HG02798 (cell line): Measurements from ENCODE around the gene RAB11FIP4.
A peak's percentile ranks its signal among the peaks of the same experiment; 100 is the strongest.

Experiments used
- ATAC-seq: cut with Tn5 transposase; IDR thresholded peaks from one replicate; pipeline ENCODE4 v1.9.1; 2021; ENCODE audit warnings: mild to moderate bottlenecking; ENCODE audit not compliant: unreplicated experiment, poor library complexity

The RAB11FIP4 gene

DNA sequence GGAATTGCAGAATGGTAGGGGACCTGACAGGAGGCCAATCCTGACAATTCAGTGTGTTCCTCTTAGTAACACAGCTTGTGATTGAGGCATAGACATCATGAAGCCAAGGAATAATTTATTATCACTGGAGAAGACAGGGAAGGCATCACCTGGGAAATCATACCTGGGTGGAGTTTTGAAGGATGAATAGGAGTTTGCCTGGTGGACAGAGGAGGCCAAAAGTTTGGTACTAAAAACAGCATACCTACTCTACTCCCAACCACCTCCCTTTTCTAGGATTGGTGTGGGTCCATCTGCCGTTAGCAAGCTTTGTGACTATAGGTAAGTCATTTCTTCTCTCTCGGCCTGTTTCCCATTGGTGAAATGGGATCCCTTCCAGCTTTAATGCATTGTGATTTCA is 88.0 kb downstream of the RAB11FIP4 start:
- no peak for ATAC-seq

DNA sequence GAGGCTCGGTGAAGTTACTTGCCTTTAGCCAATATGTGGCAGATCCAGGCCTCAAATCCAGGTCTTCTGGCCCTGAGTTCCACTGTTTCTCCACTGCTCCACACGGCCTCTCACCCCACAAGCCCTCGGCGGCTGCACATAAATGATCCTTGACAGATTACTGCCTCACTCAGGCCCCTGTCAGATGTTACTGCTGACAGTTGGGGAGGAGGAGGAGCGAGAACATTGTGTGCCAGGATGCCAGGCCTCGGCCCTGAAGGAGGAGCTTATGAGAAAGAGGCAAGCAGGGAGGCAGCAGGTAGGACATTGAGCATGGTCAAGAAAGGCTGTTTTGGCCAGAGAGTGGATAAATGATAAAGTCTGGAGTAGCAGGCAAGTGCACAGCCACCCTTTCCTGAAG is 88.6 kb downstream of the RAB11FIP4 start:
- no peak for ATAC-seq

DNA sequence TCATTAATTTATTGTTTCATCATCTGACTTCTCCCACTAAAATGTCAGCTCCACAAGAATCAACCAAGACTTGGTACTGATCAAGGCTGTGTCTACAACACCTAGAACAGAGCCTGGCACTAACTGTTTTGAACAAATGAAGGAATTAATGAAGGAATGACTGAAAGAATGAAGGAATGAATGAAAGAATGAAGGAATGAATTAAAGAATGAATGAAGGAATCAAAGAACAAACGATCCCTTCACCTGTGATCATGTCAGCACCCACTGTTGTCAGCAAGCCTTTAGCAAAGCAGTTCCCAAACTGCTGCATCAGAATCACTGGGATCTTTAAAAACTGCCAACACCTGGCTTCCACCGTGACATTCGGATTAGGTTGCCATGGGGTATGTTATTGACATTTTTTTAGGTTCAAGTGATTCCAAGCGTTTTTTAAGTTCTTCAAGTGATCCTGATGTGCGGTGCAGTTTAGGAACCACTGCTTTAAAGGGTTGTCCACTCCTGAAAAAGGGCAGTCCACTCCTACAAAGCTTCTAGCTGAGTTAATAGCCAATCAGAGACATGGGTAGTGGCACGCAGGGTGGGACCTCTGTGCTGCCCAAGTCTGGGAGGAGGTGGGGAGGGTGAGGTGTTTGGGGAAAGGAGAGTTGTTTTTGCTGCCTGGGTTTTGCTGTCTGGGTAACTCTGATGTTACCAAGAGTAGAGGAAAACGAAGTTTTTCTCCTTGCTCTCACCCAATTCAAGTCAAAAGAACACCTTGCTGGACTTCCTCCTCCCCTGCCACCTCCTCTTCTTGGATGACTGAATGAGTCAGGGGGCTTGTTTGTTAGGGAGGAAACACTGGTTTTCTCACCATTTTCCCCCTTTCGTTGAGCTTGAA is 89.7 kb downstream of the RAB11FIP4 start:
- no peak for ATAC-seq

DNA sequence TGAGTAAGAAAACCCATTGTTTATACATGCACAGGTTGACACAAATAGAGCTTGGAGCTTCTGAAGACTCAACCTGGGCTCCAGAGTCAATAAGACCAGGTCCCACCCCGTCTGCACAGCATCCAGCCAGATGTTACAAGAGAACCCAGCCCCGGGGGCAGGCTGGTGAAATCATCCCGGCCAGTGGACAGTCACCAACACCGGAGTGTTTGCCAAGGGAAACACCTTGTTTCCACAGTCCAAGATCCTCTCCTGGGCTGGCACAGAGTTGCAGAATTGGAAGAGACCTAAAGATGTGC is 90.3 kb downstream of the RAB11FIP4 start:
- ATAC-seq = no peak

DNA sequence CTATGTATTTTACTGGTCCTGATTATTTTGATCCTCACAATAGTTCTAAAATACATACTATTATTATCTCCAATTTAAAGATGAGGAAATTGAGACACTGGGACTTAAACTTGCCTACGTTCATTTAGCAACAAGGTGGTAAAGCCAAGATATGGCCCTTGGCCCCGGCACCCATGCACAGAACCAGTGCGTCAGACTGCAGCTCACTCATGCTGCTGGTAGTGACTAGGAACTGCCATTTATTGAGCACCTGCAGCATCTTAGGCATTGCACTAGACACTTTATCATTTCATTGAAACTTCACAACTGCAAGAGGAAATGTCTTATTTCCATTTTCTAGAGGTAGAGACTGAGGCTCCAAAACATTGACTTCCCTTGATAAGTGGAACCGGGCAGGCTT is 93.3 kb downstream of the RAB11FIP4 start:
- no peak for ATAC-seq

DNA sequence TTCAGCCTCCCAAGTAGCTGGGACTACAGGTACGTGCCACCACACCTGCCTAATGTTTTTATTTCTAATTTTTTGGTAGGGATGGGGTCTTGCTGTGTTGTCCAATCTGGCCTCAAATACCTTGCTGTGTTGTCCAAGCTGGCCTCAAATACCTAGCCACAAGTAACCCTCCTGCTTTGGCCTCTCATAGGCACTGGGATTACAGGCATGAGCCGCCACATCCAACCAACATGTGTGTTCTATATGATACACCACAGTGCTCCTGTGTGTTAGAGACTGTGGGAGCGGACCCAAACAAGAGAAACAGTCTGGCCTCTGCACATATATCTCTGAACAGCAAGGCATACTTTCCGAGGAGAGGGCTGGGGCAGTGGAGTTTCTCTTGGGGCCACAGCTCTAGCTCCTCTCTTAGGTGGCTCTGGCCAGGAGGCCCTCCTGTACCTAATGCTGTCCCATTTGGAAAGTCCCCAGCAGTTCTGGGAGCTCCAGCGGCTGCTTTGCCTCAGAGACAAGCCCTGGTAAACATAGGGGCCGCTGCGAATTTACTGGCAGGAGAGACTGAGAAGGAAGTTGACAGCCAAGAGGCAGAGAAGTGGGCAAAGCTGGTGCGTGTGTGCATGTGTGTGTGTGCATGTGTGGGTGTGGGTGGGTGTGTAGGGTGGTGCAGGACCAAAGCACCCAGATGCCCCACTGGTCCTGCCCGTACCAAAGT is 95.0 kb downstream of the RAB11FIP4 start:
- ATAC-seq = no peak

DNA sequence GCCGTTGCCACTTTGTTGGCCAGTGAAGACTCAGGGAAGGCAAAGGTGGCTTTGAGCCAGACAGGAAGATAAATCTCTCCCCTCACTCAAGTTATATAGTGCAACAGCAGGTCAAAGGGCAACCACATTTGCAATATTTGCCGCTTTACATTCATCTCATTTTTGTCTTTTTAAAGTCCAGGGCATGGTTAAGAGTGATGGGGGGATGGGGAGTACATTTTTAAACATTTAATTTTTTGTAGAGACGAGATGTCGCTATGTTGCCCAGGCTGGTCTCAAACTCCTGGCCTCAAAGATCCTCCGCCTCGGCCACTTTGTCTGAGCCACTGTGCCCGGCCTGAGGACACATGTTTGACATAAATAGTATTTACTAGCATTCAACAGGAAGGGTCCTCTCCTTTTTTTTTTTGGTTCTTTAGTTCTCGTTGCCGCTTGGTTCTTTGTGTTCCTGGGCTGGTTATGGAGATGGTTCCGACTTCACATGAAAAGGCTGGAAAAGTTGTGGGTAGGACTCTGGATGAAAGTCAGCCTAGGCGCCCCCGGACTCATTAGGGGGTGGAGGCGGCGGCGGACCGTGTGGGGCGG is 95.7 kb downstream of the RAB11FIP4 start:
- ATAC-seq = no peak

DNA sequence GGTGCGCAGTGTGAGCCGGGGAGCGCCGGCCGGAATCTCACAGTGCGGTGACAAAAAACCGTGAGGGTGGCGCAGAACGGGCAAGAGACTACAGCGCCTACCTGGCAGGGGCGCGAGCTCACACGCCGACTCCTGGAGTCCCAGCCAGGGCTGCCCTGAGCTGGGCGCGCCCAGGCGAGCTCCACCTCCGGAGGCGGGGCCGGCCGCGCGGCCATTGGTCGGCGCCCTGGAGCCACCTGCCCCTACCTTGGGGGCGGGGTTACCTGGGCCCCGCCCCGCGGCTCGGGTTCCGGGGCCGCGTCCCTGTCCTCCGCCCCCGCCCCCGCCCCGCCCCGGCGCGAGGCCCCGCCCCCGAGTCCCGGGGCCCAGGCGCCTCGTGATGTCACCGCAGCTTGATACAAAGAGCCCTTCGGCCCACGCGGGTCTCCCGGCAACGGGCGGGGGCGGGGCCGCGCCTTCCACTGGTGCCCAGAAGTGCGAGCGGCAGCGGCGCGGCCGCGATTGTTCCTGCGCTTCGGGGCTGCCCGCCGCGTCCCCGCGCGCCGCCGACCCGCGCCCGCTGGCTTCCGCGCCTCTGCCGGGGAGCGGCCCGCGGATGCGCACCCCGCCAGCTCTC is 96.3 kb downstream of the RAB11FIP4 start:
- ATAC-seq = peak; percentile 87

DNA sequence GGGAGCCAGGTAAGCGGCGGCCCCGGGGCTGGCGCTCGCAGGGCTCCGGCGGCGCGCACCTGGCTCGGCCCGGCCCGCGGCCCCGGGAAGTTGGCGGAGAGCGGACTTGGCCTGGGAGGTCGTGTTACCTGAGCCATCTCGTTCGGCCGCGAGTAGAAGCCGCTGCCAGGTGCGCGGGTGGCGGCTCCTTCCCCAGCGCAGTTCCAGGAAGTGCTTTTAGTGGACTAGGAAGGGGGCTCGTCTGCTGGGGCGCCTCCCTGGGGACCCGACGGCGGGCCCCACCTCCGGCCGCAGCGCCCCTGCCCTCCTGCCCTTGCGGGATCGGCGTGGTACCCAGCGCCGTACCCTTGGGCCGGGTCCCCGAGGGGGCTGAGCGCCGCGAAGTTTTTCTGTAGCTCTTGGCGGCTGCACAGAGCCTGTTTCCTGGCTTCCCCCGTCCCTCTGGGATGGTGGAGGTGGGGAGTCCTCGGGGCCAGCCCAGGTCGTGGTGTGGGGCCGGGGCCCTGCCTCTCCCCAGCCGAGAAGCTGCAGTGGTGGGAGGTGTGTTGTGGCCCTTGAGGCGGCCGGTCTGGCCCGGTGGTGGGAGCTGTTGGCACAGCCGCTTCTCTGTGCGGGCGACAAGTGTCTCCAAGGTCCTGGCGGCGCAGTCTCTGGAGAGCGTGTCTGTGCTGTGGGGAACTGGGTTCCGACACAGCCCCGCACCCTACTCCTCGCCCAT is 96.9 kb downstream of the RAB11FIP4 start:
- peak; percentile 22 for ATAC-seq

DNA sequence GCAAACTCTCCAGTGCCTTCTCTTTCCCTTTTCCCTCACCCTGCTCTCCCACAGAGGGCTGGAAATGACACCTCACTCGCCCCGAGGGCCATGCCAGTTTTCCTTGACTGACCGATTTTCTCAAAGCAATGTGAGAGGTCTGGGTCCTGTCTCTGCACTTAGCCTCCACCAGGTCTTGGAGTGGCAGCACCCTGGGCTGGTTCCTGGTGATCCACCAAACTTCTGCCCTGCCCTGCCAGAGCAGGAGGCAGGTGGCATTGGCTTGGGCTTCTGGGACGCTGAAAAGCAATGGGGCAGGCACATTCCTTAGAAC is 97.5 kb downstream of the RAB11FIP4 start:
- ATAC-seq = no peak

DNA sequence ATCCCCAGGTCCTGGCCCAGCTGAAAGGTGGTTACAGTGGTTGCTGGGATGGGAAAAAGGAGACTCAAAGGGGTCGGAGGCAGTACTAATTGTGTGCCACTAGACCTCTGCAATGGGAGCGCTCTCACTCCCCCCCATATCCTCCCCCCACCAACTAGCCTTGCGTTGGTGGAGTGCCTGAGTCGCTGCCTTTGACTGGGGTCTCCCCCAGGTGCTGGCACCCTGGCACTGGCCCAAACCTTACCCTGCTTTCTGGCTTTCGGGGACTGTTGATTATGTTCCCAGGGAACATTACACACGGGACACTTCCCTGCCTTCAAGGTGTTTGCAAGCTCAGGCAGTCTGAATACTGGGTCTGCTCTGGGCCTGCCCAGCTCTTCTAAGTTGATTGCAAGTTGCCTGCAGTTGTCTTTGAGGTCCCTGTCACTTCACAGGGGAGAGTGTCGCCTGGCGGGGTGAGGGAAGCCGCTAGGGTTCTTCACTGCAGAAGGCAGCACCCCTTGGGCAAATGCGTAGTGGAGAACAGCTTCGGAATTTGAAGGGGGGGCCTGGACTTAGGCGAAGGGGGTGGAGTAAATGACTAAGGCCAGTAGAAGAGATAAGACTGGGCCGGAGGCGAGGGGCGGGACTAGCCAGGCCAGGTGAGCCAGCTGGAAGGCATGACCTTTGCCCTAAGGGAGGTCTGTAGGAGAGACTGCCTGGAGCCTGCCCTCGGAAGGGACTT is 98.0 kb downstream of the RAB11FIP4 start:
- no peak for ATAC-seq

DNA sequence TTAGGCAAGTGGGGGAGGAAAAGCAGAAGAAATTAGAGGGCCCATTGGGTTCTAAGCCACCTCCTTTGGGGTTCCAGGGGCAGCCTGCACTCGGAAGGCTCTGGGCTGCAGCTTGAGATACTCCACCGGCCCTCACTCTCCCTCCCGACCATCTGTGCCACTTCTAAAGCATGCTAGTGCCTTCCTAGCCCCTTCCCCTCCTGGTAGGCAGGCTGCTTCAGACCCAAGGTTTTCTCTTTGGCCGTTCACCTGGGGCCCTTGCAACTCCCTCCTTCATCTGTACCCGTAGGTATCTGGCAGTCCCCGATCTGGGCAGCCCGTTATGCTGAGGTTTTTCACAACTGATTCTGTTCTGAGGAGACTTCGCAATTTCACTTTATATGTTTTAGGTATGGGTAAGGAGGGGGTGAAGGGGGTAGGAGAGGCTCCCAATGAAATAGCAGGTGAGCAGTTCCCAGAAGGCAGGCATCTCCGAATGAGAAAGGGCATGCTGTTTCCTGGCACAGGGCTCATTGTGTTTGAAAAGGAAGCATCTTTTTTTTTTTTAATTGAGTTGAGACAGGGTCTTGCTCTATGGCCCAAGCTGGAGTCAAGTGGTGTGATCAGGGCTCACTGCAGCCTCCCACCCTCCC is 98.7 kb downstream of the RAB11FIP4 start:
- ATAC-seq = no peak

DNA sequence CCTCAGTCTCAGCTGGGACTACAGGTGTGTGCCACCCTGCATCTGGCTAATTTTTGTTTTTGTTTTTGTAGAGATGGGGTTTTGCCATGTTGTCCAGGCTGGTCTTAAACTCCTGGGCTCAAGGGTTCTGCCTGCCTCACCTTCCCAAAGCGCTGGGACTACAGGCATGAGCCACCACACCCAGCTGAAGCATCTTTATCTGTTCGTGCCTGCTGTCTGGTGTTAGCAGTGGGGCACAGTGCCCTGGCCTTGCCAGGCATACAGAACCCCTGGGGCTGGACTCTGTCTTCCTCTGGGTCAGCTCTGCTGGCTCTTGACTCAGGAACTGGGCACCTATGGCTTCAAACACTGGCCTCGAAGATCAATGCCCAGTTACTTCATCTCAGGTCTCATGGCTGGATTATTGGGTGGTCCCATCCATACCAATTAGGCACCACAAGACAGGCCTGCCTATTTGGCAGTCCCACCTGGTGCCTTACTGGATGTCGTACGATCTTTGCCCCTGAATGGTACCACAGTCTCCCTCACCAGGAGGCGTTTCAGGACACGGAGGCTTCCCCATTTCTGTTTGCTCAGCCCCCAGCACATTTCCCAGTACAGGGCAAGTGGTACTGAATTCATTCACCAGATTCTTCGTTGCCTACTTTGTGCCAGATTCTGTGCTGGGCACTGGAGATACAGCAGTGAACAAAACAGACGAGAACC is 99.3 kb downstream of the RAB11FIP4 start:
- ATAC-seq = no peak

DNA sequence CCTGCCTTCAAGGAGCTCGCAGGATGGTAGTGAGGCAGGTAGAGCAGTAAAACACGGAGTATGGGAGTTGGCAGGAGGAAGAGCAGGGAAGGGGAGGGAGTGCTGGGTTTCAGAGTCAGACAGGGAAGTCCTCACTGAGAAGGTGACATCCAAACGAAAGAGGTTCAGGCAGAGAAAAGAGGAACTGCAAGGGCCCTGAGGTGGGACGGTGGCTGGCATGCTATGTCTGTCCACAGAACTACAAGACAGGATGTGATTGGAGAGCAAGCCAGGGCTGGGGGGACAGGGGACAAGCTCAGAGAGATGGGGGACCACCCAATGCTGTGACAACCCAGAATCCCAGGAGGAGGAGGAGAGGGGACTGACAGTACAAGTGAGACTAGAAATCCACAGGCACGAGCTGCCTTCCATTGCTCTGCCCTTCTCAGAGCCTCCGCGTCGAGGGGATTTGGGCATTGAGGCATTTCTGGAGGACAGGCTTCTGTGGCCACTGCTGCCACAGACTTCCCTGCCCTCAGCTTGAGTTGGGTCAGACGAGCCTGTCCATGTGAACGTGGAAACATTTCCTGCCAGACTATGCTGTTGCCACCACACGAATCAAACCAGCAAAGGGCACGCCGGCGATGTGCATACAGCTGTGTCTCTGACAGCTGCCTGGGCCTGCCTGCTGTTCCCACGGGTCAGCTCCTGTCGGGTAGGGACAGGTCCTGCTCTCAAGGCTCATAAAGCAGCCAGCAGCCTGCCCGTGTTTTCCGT is 100.1 kb downstream of the RAB11FIP4 start:
- peak; percentile 12 for ATAC-seq

DNA sequence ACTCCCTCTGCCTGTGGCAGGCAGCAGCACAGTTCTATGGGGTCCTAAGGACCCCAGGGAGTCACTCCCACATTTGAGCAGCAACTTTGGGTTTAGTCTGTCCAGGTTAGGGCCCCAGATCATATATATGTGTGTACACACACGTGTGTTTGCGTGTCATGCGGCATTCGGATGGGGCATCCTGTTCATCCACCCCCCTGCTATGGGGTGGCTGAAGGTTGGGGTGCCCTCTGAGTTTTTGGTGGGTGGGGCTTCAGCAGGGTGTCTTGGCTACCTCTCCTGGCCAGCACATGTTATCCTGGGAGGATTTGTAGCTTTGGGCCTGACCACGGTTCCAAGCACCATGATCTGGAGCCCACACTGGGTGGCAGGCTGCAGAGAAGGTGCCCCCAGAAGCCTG is 100.7 kb downstream of the RAB11FIP4 start:
- ATAC-seq = no peak

DNA sequence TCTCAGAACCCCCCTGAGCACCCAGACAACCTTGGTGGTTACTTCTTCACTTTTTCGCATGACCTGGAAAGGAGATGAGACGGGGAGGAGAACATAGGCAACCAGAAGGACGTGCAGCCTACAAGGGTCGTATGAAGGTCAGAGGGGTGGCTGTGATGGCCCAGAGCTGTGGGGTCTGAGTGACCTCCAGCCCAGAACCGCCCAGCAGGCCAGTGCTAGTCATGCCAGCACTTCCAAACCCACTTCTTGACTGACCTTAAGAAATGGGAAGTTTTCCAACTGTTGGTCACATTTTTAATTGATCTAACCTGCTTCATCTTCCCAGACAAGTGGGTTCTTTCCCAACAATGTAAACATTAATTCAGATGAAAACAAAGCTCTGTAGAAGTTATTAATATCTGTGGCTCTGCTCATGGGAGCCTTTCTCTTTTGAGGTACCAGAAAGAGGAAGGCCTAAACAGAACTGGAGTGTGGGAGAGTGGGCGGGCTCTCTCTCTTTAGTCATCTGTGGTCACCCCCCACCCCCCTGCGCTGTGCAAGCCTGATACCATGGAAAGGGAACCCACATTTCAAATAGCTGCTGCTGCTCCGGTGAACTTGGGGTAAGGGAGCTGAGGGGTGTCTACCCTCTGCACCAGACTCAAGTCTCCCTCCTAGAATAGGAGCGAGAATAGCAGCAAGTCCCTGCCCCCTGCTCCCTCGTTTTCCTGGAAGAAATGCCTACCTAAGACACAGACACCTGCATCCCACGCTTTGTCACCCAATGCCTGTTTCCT is 101.6 kb downstream of the RAB11FIP4 start:
- ATAC-seq = peak; percentile 41

DNA sequence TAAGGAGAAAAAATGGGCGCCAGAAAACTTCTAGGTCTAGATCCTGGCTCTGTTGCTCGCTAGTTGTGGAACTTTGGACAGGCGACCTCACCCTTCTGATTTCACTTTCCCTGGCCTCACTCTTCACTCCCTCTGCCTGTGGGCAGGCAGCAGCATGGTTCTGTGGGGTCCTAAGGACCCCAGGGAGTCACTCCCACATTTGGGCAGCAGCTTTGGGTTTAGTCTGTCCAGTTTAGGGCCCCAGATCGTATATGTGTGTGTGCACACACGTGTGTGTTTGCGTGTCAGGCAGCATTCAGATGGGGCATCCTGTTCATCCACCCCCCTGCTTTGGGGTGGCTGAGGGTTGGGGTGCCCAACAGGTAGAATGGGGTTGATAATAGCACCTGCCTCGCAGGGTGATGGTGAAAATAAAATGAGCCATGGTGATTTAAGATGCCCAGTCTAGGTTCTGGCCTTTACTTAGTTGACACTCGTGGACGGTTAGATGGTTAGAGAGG is 102.2 kb downstream of the RAB11FIP4 start:
- ATAC-seq = no peak
